AG09309 (cell line): Measurements from ENCODE around the gene PIP4K2A.
A peak's percentile ranks its signal among the peaks of the same experiment; 100 is the strongest.

Experiments
- DNase-seq: peaks from one replicate; pipeline ENCODE4 v3.0.0-alpha.2; 2010; ENCODE audit warnings: low read depth
- H3K4me3 ChIP-seq: 2 replicates; pipeline ENCODE4 v1.5.1; 2011; ENCODE audit warnings: mild to moderate bottlenecking, low read depth, low read length, moderate library complexity; ENCODE audit not compliant: control insufficient read depth
- CTCF ChIP-seq: IDR thresholded peaks from 2 replicates; pipeline ENCODE4 v1.5.1; 2011; ENCODE audit warnings: mild to moderate bottlenecking, low read depth, low read length, inconsistent platforms; ENCODE audit not compliant: insufficient read depth, control insufficient read depth; ENCODE audit errors: missing control alignments

The PIP4K2A gene

DNA sequence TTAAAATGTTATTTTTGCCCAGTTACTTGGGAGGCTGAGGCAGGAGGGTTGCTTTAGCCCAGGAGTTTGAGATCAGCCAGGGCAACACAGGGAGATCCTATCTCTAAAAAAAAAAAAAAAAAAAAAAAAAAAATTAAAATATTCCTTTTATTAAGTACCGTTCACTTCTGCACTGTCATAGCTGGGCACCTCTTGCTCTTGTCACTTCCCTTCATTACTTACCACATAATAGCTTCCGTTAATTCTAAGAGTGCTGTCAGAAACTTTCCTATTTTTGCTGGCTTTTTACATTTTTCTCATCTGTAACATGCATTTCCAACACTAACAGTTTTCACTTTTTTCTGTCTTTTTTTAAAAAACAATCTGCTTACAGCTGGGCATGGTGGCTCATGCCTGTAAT lies 132.9 kb downstream of the PIP4K2A start:
- DNase-seq = no peak
- no peak for TF ChIP-seq CTCF

GRCh38 chr10:22580711-22581110 lies 133.7 kb downstream of the PIP4K2A start:
- no peak overlapping the region for H3K4me3 ChIP-seq
- no peak for DNase-seq
- no peak for TF ChIP-seq CTCF

More for the DNA sequence above, 132.9 kb downstream of the PIP4K2A start:
- no peak overlapping the region for H3K4me3 ChIP-seq

GRCh38 chr10:22579826-22580225 lies 134.6 kb downstream of the PIP4K2A start:
- no peak overlapping the region for H3K4me3 ChIP-seq
- no peak for TF ChIP-seq CTCF
- DNase-seq = no peak

DNA sequence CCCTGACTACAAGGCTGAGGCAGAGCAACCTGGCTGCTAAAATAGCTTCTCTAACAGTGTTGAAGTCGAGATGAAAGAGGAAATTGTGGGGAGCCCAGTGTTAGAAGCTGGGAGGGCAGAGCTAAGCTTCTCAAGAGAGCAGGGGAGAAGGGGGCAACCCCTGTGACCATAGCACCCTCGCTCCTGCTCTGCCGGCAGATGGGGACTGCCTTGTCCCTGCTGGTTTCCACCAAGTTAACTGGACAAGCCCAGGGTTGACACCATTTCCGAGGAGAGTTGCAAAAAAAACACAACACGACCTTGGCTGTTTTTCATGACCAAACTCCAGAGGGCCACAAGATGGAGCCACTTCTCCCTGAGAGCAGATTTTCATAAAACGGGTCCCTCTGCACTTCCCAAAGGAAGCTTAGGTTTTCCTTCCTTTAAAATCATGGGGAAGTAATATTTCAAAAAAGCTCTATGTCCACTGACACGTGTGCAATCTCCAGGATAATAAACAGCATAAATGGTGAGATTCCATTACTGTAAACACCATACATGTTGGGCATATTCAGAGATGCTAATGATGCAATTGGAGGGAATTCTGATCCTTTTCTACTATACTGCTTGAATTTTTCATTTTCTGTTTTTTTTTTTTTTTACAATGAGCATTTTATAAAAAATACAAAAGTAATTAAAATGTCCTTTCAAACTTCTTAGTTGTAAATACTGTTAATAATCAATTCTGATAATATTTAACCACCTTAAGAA lies 140.4 kb downstream of the PIP4K2A start:
- no peak overlapping the region for H3K4me3 ChIP-seq
- peak; percentile 62 for TF ChIP-seq CTCF
- DNase-seq = no peak

- DNase-seq = no peak
- TF ChIP-seq CTCF = no peak
- no peak overlapping the region for H3K4me3 ChIP-seq
These were observed 143.5 kb downstream of the PIP4K2A start for GRCh38 chr10:22570733-22571430.

DNA sequence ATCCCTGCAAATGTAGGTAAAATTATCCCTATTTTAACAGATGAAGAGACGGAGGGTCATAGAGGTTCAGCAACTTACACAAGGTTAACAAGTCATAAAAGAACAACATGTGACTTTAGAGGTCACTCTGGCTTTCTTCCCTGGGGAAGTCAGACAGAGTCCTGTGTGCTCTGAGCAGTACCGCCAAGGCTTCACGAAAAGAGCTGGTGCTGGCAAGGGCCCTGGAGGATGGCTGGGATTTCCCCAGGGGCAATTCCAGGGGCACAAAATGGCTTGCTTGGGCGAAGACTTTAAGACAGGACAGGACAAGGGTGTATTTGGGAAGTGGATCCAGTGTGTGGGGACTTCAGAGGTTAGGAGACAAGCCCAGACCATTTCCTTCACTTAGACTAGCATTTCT lies 144.1 kb downstream of the PIP4K2A start:
- no peak overlapping the region for H3K4me3 ChIP-seq
- no peak for TF ChIP-seq CTCF
- no peak for DNase-seq
